OCI-LY3 (cell line): ENCODE results near the gene DDX10.

Source experiments
- H2AFZ ChIP-seq: fragments of 200-600, 300-600 bp; shearing (Covaris generic); 2 replicates; pipeline ENCODE4 v1.6.0; 2014; ENCODE audit warnings: antibody characterized with exemption, low read depth, low read length
- H3K27ac ChIP-seq: fragments of 200-600, 300-600 bp; sonication (generic); 2 replicates; pipeline ENCODE4 v1.5.1; 2014; ENCODE audit warnings: mild to moderate bottlenecking, low read length, moderate library complexity, mixed read lengths
- H3K27me3 ChIP-seq: fragments of 200-600, 300-600 bp; sonication (generic); 2 replicates; pipeline ENCODE4 v1.6.1; 2014; ENCODE audit warnings: low read depth, low read length, mixed read lengths
- H3K36me3 ChIP-seq: fragments of 200-600, 300-600 bp; sonication (generic); replicated peaks from 2 replicates; pipeline ENCODE3; 2014; ENCODE audit warnings: low read depth, low read length, mixed read lengths
- H3K4me1 ChIP-seq: fragments of 300-600, 200-600 bp; sonication (generic); 2 replicates; pipeline ENCODE4 v1.6.1; 2014; ENCODE audit warnings: low read length, mixed read lengths
- H3K4me2 ChIP-seq: fragments of 200-600, 300-600 bp; sonication (generic); 2 replicates; pipeline ENCODE4 v1.6.1; 2014; ENCODE audit warnings: low read length, mixed read lengths
- H3K4me3 ChIP-seq: fragments of 300-600, 200-600 bp; sonication (generic); 2 replicates; pipeline ENCODE4 v1.5.1; 2014; ENCODE audit warnings: antibody characterized with exemption, mild to moderate bottlenecking, low read length, moderate library complexity
- H3K79me2 ChIP-seq: fragments of 300-600, 200-600 bp; shearing (Covaris generic); 2 replicates; pipeline ENCODE4 v1.6.1; 2014; ENCODE audit warnings: mild to moderate bottlenecking, low read length, mixed read lengths
- H3K9ac ChIP-seq: fragments of 300-600, 200-600 bp; shearing (Covaris generic); 2 replicates; pipeline ENCODE4 v1.6.0; 2014; ENCODE audit warnings: mild to moderate bottlenecking, low read length, moderate library complexity
- H3K9me3 ChIP-seq: fragments of 200-600, 300-600 bp; shearing (Covaris generic); 2 replicates; pipeline ENCODE4 v1.6.1; 2014; ENCODE audit warnings: low read length, mixed read lengths; ENCODE audit not compliant: insufficient read depth
- H4K20me1 ChIP-seq: fragments of 200-600, 300-600 bp; sonication (generic); 2 replicates; pipeline ENCODE4 v1.6.1; 2016; ENCODE audit warnings: low read length, mixed read lengths; ENCODE audit not compliant: insufficient read depth
- CTCF ChIP-seq: fragments of 200-600, 300-600 bp; sonication (generic); IDR thresholded peaks from 2 replicates; pipeline ENCODE4 v1.5.1; 2014; ENCODE audit warnings: antibody characterized with exemption, low read length, low read depth
- EZH2phosphoT487 ChIP-seq: fragments of 200-600 bp; shearing (Covaris generic); IDR thresholded peaks from 2 replicates; pipeline ENCODE4 v1.6.1; 2018; ENCODE audit warnings: antibody characterized with exemption, mixed run types, low read depth

DDX10 gene

GRCh38 chr11:108788565-108789199 is 123.8 kb downstream of the DDX10 start:
- Histone ChIP-seq H4K20me1 (peaks cover 11% of the 10 kb centered on the region; the same call in 1 of the 2 replicates), H3K4me1 (no peaks in the 10 kb centered on the region), H3K9ac (no peak overlapping the region), H3K27me3 (no peaks in the 10 kb centered on the region), H2AFZ (no peak overlapping the region), H3K4me2 (no peak overlapping the region), H3K36me3 (no peaks in the 10 kb centered on the region), H3K9me3 (no peaks in the 10 kb centered on the region), H3K79me2 (peaks cover 53% of the 10 kb centered on the region), H3K27ac (no peak overlapping the region), H3K4me3 (no peak overlapping the region)
- no peak for TF ChIP-seq EZH2phosphoT487
- peak; percentile 53 for TF ChIP-seq CTCF

DNA sequence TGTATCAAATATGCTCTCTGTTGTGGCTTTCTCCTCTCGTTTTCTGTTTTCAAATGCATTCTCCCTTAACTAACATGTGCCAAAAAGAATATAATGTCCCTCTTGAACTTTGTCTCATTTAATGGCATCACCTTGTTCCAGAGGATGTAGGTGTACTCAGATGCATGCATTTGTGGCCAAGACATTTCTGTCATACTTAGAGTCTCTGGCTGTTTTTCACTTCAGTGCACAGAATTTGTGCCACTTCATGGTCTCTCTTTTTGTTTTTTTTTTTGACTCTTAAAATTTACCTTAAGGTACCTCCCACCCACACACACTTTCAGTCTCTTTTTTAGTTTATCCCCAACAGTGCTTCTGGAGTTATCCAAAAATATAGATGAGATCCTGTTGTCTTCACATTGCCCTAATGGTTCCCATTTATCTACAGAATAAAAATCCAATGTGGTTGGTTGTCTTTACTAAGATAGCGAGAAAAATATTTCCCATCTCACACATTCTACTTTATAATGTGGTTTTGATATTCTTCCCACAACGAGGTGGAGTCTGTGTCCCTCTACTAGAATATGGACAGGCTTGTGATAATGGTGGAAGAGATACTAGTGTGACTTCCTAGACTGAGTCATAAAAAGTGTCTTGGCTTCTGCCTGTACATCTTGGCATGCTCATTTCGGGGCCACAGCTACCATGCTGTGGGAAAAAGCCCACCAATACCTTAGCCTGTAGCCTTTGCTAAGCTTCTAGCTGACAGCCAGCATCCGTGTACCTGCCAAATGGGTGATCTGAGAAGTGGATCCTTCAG is 125.8 kb downstream of the DDX10 start:
- H3K4me2 ChIP-seq: no peak overlapping the region
- no peak for TF ChIP-seq EZH2phosphoT487
- no peak for TF ChIP-seq CTCF
- no peak overlapping the region for H3K9ac ChIP-seq
- no peak overlapping the region for H3K4me3 ChIP-seq
- no peaks in the 10 kb centered on the region for H3K4me1 ChIP-seq
- no peak overlapping the region for H2AFZ ChIP-seq
- H3K9me3 ChIP-seq: no peaks in the 10 kb centered on the region
- peaks cover 35% of the 10 kb centered on the region for H3K79me2 ChIP-seq
- H3K36me3 ChIP-seq: no peaks in the 10 kb centered on the region
- H4K20me1 ChIP-seq: peaks cover 11% of the 10 kb centered on the region; the same call in 1 of the 2 replicates
- H3K27ac ChIP-seq: no peak overlapping the region
- H3K27me3 ChIP-seq: no peaks in the 10 kb centered on the region

DNA sequence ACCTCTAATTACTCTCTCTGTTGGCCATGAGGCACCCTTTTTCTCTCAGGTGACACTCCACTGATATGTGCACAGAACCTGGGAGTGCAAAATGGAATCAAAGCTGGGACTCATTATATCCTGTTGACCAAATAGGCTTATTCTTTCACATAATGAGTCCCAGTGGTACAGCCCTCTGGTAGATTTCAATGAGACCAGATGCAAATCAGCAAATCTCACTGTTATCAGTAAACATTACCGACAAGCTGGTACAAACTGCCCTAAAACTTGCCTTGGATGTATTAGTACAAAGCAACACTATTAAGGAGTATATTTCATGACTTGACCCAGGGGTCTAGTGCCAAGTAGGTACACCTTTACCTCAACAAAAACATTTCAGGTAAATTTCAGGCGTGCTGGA is 128.3 kb downstream of the DDX10 start:
- Histone ChIP-seq H3K4me2 (no peak overlapping the region), H4K20me1 (peaks cover 6% of the 10 kb centered on the region; the same call in 1 of the 2 replicates), H3K4me3 (no peak overlapping the region), H3K79me2 (peaks cover 14% of the 10 kb centered on the region), H3K36me3 (no peaks in the 10 kb centered on the region), H3K9me3 (no peaks in the 10 kb centered on the region), H2AFZ (no peak overlapping the region), H3K27me3 (no peaks in the 10 kb centered on the region), H3K9ac (no peak overlapping the region), H3K4me1 (no peaks in the 10 kb centered on the region), H3K27ac (no peak overlapping the region)
- TF ChIP-seq CTCF: no peak
- TF ChIP-seq EZH2phosphoT487: no peak

DNA sequence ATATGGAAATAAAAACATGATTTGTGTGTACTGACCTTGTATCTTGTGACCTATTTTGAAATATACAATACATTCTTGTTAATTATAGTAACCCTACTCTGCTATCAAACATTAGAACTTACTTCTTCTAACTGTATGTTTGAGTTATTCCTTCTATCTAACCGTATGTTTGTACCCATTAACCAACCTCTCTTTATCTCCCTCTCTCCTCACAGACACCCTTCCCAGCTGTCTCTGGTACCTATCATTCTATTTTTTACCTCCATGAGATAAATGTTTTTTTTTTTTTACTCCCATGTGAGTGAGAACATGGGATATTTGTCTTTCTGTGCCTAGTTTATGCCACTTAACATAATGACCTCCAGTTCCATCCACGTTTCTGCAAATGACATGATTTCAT is 128.7 kb downstream of the DDX10 start:
- Histone ChIP-seq H3K4me1 (no peaks in the 10 kb centered on the region), H3K4me3 (no peak overlapping the region), H3K9me3 (no peaks in the 10 kb centered on the region), H3K27me3 (no peaks in the 10 kb centered on the region), H3K36me3 (no peaks in the 10 kb centered on the region), H3K4me2 (no peak overlapping the region), H3K27ac (no peak overlapping the region), H2AFZ (no peak overlapping the region), H4K20me1 (peaks cover 5% of the 10 kb centered on the region; the same call in 1 of the 2 replicates), H3K9ac (no peak overlapping the region), H3K79me2 (peaks cover 11% of the 10 kb centered on the region; the same call in 1 of the 2 replicates)
- TF ChIP-seq EZH2phosphoT487 (no peak), CTCF (no peak)
